HG02642 (cell line): ENCODE measurements around the gene RASGRF1.
"Not testable (repeated sequence)": the region's sequence is repeated elsewhere in the genome, so short reads cannot be mapped to it uniquely, and the experiment has no call there.

Source experiments
- ATAC-seq: cut with Tn5 transposase; IDR thresholded peaks from one replicate; pipeline ENCODE4 v1.9.1; 2021; ENCODE audit warnings: mild to moderate bottlenecking; ENCODE audit not compliant: unreplicated experiment, poor library complexity

The RASGRF1 gene

GRCh38 chr15:78937132-78937739 lies 153.3 kb downstream of the RASGRF1 start:
- no peak for ATAC-seq

- no peak for ATAC-seq
Observed at GRCh38 chr15:78934655-78935023, 155.9 kb downstream of the RASGRF1 start.

DNA sequence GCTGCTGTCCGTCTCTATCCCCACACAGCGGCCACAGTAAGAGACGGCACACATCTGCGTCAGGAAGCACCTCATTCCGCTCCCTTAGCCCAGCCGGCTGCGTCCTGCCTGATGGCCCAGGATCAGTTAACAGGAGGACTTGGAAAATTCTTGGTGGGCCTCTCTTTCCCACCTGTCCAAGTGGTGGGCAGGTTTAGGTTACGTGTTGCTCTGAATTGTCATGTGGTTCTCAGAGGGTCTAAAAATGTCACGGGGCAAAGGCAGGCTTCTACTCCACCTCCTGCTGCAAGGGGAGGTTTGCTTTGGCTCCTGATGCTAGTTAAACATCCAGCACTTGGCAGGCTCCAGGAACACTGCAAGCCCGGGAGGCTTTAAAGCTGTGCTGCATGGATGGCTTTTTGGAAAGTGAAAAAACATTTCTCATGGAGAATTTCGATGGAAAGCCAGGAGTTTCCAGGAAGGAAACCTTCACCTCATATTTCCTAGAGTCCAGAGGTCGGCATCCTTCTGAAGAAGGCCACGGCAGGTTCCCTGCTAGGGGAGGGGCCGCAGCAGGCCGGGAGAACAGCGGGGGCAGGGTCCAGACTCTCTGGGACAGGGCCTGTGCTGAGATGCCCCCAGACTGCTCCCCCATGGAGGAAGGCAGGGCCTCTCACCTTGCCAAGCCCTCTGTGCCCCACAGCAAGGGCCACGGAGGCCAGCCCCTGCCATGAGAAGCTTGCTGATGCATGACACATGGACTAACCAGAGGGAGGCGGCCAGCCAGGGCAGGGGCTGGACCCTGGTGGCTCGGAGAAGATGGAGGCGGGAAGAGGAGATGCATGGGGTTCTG lies 156.5 kb downstream of the RASGRF1 start:
- ATAC-seq: no peak

- ATAC-seq: no peak
Observed at GRCh38 chr15:78933187-78933822, 157.3 kb downstream of the RASGRF1 start.

GRCh38 chr15:78932258-78932808 lies 158.2 kb downstream of the RASGRF1 start:
- ATAC-seq: no peak

GRCh38 chr15:78931439-78932257 lies 158.9 kb downstream of the RASGRF1 start:
- no peak for ATAC-seq

DNA sequence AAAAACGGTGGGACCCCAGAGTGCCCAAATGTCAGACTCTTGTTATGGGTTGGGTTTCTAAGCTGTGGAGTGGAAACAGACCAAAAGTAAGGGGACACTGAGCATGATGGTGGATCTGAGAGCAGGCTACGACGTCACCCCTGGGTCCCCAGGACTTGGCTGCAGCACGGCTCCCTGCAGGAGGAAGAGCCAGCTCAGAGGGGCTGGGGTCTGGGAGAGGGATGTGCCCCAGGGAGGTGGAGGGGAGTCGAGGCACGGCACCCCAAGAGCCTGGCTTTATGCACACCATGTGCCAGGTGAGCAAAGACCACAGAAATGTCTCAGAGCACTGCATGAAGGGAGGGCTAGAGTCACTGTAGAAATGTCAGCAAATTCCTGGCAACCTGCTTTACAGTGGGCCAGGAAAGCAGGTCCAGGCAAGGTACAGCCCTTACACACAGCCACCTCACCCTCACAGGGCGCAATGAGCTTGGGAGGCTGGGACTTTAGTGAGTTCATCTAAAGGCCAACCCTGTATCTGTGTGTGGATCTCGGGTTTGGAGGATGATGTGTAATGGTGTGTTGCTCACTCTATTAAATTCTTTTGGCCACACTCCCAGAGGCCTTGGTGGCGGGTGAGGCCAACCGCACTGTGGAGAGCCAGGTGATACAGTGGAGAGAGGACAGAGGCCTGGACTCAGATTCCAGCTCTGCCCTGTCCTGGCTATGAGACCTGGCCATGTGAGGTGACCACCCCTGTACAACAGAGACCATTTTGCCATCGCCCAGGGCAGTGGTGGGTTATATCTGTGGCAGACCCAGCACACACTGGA lies 159.8 kb downstream of the RASGRF1 start:
- ATAC-seq: no peak

DNA sequence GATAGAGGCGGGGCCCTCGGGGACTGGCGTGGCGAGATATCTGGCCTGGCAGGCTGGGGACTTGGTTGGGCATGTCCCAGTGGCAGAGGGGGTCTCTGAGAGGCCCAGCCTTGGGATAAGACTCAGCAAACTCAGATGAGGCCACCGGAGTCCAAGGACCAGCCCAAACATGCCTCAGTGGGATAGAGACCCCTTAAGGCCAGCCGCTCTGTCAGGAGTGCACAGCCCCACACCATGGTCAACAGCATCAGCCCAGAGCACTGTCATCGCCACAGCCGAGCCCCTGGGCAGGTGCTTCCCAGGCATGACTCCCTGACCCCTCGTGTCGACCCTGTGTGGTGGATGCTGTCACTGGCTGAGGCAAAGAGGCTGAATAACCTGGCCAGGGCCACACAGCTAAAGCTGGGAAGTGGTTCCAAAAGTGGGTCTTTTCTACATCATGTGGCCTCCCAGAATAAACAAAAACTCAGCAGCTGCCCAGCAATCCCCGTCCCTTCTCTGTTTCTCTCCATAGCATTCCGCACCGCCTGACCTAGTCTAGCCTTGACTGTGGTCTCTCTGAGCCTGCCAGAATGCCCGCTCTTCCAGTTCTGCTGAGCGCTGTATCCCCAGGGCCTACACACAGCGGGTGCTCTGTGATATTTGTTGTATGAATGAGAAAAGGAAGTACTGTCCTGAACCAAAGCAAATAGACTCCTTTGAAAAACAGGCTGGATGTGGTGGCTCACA lies 160.9 kb downstream of the RASGRF1 start:
- no peak for ATAC-seq

DNA sequence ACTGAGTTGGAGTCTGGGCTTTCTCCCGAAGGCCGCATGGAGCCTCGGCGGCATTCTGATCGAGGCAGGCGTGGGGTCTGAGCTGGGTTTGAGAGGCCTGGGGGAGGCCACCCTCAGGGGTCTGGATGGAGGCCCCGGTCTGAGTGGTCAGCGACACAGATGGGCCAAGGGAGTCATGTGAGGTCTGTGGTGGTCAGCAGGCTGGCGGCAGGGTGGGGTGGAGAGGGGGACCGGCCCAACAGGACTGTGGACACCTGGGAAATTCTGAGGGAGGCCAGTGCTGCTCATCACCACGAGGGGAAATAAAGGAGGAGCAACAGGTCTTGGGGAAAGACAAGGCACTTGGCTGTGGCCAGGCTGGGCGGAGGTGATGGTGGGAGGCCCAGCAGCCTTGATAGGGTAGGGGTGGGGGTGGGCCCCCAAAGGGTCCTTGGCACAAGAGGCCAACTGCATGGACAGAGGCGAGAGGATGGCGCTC lies 161.9 kb downstream of the RASGRF1 start:
- no peak for ATAC-seq

DNA sequence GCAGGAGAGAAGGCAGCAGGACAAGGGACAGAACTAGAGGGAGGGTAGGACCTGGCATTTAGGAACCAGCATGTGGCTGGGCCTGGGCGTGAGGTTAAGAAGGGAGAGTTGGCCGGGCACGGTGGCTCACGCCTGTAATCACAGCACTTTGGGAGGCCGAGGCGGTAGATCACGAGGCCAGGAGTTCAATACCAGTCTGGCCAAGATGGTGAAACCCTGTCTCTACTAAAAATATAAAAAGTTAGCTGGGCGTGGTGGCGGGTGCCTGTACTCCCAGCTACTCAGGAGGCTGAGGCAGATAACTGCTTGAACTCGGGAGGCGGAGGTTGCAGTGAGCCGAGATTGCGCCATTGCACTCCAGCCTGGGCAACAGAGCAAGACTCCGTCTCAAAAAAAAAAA lies 162.4 kb downstream of the RASGRF1 start:
- ATAC-seq: not testable (repeated sequence)

- no peak for ATAC-seq
Observed at GRCh38 chr15:78927077-78927790, 163.3 kb downstream of the RASGRF1 start.

- ATAC-seq: no peak
Observed at GRCh38 chr15:78925956-78926743, 164.4 kb downstream of the RASGRF1 start.

- no peak for ATAC-seq
Observed at GRCh38 chr15:78925076-78925624, 165.4 kb downstream of the RASGRF1 start.

DNA sequence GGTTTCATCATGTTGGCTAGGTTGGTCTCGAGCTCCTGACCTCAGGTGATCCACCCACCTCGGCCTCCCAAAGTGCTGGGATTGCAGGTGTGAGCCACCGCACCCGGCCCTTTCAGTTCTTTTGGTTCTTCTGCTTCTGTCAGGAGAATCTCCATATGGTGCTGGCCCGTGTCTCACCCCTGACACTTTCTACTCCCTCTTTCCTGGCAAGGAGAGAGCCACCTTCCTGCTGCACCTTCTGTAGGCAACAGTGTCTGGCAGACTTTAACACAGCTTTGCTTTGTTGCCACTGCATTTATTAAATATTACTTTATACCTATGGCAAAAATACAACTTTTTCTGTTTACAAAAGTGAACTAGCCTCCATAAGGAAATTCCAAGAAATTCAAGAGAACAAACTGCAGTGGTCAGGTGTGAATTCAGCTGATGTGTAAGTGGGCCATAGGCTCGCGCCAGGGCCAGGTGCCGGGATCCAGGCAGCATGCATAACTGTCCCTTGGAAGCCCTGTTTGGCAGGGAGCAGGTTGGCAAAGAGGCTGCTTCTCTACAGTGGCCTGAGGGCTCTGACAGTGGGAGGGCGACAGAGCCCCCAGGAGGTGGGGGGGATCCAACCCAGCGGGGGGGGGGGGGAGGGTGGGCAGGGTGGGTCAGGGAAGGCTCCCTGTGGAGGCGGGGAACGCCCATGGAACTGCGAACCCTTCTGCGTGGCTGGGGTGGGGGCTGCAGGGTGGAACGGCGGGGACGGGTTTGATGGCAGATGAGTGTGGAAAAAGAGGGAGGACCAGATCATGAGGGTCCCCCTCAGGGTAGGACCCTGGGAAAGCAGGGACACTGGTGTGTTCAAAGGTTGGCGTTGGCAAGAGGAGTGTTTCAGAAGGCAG lies 166.9 kb downstream of the RASGRF1 start:
- no peak for ATAC-seq

- ATAC-seq: no peak
Observed at GRCh38 chr15:78923015-78923414, 167.6 kb downstream of the RASGRF1 start.

GRCh38 chr15:78922527-78922926 lies 168.1 kb downstream of the RASGRF1 start:
- no peak for ATAC-seq
